ENCODE results near the gene USO1.

Gene USO1

GRCh38 chr4:75834095-75834771 lies 109.9 kb downstream of the USO1 start:
- TF ChIP-seq GATA3 (IDR thresholded peaks at IDR 0.05; ENCODE audit: low read depth, low read length) (no peak), GATA2 (IDR thresholded peaks at IDR 0.05; ENCODE audit: low read depth, low read length) (no peak)

DNA sequence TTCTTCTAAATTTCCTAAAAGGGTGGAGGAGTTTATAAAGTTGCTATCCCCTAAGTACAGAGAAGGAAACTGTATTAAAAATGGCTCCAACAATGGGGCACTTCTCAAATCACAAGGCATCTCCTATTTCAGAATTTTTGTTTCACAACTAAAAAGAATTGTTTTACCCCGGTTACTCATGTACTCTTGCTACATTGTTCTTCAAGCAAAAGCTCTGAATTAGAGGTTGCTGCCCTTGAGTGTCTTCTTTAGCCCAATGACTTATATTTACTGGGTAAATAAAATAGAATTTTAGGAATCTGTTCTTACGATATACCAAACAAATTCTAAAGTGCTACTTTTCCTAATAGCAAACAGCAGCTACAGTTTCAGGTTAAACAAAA lies 110.4 kb downstream of the USO1 start:
- TF ChIP-seq GATA3 (IDR thresholded peaks at IDR 0.05; ENCODE audit: low read depth, low read length) = no peak
- TF ChIP-seq GATA2 (IDR thresholded peaks at IDR 0.05; ENCODE audit: low read depth, low read length) = no peak

- TF ChIP-seq GATA2 (IDR thresholded peaks at IDR 0.05; ENCODE audit: low read depth, low read length) (no peak), GATA3 (IDR thresholded peaks at IDR 0.05; ENCODE audit: low read depth, low read length) (no peak)
Measured at GRCh38 chr4:75841641-75842520, 117.5 kb downstream of the USO1 start.

DNA sequence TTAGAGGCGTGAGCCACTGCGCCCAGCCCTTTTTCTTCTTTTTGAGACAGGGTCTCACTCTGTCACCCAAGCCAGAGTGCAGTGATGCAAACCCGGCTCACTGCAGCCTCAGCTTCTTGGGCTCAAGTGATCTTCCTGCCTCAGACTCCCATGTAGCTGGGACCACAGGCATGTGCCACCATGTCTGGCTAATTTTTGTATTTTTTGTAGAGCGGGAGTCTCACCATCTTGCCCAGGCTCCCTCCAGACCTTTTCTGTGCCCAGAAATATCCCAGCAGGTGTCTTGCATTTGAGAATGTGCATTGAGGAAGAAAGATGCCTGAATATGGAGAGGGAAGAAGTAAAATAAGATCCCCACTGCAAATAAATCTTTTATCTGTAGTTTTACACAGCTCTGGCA lies 119.2 kb downstream of the USO1 start:
- TF ChIP-seq GATA3 (IDR thresholded peaks at IDR 0.05; ENCODE audit: low read depth, low read length) (no peak), GATA2 (IDR thresholded peaks at IDR 0.05; ENCODE audit: low read depth, low read length) (no peak)

GRCh38 chr4:75844151-75844662 lies 119.8 kb downstream of the USO1 start:
- no peak for TF ChIP-seq GATA2 (IDR thresholded peaks at IDR 0.05; ENCODE audit: low read depth, low read length)

DNA sequence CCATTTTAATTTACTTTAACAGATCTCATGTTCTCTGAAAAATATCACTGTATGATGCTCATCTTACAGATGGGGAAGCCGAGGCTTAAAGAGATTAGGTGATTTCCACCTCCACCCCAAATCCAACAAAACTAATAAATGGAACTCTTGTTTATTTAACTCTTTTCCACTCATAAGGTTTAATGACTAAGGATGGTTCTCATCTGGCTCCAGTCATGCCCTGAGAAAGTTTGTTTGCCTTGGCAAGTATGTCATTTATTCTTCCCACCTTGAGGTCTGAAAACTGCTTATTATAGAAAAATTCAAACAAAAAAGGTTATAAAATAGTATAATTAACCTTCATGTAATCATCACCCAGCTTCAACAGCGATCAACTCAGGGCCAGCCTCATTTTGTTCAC lies 121.6 kb downstream of the USO1 start:
- TF ChIP-seq GATA3 (IDR thresholded peaks at IDR 0.05; ENCODE audit: low read depth, low read length) (no peak), GATA2 (IDR thresholded peaks at IDR 0.05; ENCODE audit: low read depth, low read length) (no peak)

DNA sequence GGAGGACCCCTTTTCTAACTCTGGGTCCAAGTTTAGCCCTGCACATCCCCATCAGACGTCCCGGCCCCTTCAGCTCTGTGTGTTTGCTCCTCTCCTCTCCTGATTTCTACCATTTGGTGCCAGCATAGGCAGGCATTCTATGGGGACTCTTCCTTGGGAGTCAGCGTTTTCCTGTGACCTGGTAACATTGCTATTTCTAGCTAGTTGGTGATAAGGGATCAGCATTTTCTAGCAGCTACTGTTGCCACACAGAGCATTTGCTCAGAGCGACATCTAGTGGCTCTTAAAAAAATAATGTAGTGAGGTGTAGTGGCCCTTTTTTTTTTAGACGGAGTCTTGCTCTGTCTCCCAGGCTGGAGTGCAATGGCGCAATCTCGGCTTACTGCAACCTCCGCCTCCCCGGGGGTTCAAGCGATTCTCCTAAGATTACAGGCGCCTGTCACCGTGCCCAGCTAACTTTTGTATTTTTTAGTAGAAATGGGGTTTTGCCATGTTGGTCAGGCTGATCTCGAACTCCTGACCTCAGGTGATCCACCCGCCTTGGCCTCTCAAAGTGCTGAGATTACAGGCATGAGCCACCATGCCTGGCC lies 123.9 kb downstream of the USO1 start:
- peak; percentile 42 for TF ChIP-seq GATA2 (IDR thresholded peaks at IDR 0.05; ENCODE audit: low read depth, low read length)

DNA sequence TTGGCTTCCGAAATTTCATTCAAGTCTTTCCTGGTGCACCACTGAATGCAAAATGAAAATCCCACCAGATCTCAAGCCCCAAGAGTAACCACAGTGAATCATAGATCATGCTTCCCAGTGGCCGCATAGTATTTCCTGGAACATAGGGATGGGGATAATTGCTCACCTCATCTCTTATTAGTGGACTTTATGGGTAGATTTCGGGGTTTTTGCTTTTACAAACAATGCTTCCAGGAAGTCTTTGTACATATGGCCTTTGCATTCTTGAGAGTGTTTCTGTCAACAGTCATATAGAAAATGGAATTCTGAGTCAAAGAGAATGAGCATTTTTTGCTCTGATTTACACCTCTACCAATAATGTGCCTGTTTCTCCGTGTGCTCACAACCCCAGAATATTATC lies 124.5 kb downstream of the USO1 start:
- TF ChIP-seq GATA2 (IDR thresholded peaks at IDR 0.05; ENCODE audit: low read depth, low read length) = no peak

DNA sequence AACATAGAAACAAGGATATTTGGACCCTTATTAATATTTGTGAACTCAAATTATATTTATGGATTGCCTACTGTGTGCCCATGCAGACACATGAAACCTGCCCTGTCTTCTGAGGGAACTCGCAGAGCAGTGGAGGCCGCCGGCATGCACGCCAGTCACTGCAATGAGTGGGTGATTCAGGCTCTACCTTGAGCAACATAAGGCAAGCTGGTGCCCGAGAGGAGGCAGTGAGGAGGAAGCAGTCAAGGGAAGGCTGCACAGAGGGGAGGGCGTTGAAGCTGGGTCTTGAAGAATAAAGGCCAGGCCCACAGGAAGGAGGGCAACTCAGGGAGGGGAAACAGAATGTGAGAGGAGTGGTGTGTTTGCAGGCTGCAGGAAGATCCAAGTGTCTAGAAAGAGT lies 125.1 kb downstream of the USO1 start:
- TF ChIP-seq GATA3 (IDR thresholded peaks at IDR 0.05; ENCODE audit: low read depth, low read length) = no peak
- no peak for TF ChIP-seq GATA2 (IDR thresholded peaks at IDR 0.05; ENCODE audit: low read depth, low read length)

DNA sequence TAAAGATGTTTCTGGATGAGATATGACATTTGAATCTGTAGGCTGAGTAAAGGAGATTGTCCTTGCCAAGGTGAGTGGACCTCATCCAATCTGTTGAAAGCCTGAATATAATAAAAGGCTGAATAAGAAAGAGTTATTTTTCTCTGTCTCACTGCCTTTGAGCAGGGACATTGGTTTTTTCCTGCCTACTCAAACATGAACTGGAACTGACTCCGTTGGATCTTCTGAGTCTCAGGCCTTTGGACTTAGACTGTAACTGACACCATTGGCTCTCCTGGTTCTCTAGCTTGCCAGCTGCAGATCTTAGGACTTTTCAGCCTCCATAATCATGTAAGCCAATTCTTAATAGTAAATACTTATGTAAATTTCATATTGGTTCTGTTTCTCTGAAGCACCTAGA lies 134.3 kb downstream of the USO1 start:
- TF ChIP-seq GATA2 (IDR thresholded peaks at IDR 0.05; ENCODE audit: low read depth, low read length) (no peak), GATA3 (IDR thresholded peaks at IDR 0.05; ENCODE audit: low read depth, low read length) (no peak)

DNA sequence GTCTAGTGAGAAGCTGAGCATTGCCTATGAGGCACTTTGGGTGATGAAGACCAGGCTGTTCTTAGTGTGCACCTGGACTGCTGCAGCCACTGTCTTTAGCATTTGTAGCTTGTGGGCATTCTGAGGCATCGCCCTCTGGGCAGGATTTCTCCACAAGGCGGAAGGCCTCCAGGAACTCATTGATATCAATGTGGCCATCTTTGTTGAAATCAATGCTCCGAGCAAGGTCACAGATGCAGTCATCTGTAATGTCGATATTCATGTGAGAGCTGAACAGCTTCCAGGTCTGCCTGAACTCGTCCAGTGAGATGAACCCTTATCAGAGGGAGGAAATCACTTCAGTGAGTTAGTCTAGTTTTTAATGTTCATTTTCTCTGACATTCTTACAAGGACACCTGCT lies 136.2 kb downstream of the USO1 start:
- TF ChIP-seq GATA2 (IDR thresholded peaks at IDR 0.05; ENCODE audit: low read depth, low read length) (no peak), GATA3 (IDR thresholded peaks at IDR 0.05; ENCODE audit: low read depth, low read length) (no peak)

Data from SH-SY5Y (cell line).